HepG2 (cell line): Measurements from ENCODE around the gene TRIM8.

Source experiments
- BRD4 ChIP-seq: sonication (generic); formaldehyde crosslinking; IDR thresholded peaks from 2 replicates; pipeline ENCODE4 v1.4.0; 2020; ENCODE audit warnings: missing genetic modification reagents
- FOXO1 ChIP-seq: sonication (generic); formaldehyde crosslinking; IDR thresholded peaks from 2 replicates; pipeline ENCODE4 v1.4.0; 2020; ENCODE audit warnings: missing genetic modification reagents
- POLR2G ChIP-seq: fragments of 200-400 bp; formaldehyde crosslinking; IDR thresholded peaks from 2 replicates; pipeline ENCODE4 v1.6.1; 2018; ENCODE audit warnings: mild to moderate bottlenecking, low read depth, low read length, moderate library complexity
- ZNF17 ChIP-seq: sonication (generic); formaldehyde crosslinking; IDR thresholded peaks from 2 replicates; pipeline ENCODE4 v1.5.0; 2020; ENCODE audit warnings: mild to moderate bottlenecking, missing genetic modification reagents
- ZZZ3 ChIP-seq: sonication (generic); formaldehyde crosslinking; IDR thresholded peaks from 2 replicates; pipeline ENCODE4 v1.4.0; 2020; ENCODE audit warnings: missing genetic modification reagents, mild to moderate bottlenecking, borderline replicate concordance
- TF ChIP-seq, protein P1 (sequence below): sonication (generic); formaldehyde crosslinking; IDR thresholded peaks from 2 replicates; pipeline ENCODE4 v1.4.0; 2020; ENCODE audit warnings: mild to moderate bottlenecking, missing genetic modification reagents

DNA sequence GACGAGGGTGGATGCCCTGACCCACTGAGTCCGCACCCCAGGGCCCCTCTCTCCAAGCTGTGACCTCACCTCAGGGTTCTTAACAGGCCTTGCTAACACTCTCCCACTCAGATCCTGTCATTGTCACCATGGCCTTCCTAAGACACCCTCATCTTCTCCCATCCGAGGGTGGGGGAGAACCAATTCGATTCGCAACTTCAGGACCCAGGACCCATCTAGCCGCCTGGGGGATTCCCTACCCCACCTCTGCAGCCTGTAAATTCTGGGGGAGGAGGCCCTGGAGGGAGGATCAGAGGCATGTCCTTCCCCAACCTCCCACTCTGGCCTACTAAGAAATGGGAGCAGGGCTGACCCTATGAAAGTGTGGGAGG is 17.4 kb downstream of the TRIM8 start:
- TF ChIP-seq ZZZ3 (CRISPR knock-in tag) (no peak), BRD4 (CRISPR knock-in tag) (no peak), FOXO1 (no peak), POLR2G (no peak), ZNF17 (CRISPR knock-in tag) (no peak)
- TF ChIP-seq, protein P1, sequence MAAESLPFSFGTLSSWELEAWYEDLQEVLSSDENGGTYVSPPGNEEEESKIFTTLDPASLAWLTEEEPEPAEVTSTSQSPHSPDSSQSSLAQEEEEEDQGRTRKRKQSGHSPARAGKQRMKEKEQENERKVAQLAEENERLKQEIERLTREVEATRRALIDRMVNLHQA (CRISPR knock-in tag), result no peak
